Head of caudate nucleus (tissue), 42 donors: Measurements from ENCODE around the gene OR4C45.
"Not testable (repeated sequence)": the region's sequence is repeated elsewhere in the genome, so short reads cannot be mapped to it uniquely, and the experiment has no call there.

Experiments used
- DNase-seq, 42 donors: peaks; one replicate each; pipeline versions ENCODE4 v3.0.0 to v3.0.0-alpha.2; 2020 to 2021; ENCODE audit warnings: mixed read lengths in 7 of 42
- intact Hi-C: fragments of 100-400 bp; cut with DNase I; formaldehyde crosslinking; loops from one replicate; pipeline ENCODE4 v1.15.0; 2022

OR4C45 gene

GRCh38 chr11:50032574-50032973, at the start of gene OR4C45:
TSS of gene OR4C45 (plus strand) at chr11:50032874.
- intact Hi-C loops: no loop called here
- DNase-seq: no peak

- intact Hi-C loops: no loop called here
- peak in 39 of 42 donors; percentile 6 to 88 (median 59) for DNase-seq
These were observed 37.1 kb upstream of the OR4C45 start for GRCh38 chr11:49995565-49995964.

GRCh38 chr11:50030193-50030592, 2.5 kb upstream of the OR4C45 start:
- intact Hi-C loops: no loop called here
- no peak for DNase-seq

- intact Hi-C loops, DNase-seq: not testable (repeated sequence)
These were observed 3.6 kb downstream of the OR4C45 start for GRCh38 chr11:50036239-50036638.

GRCh38 chr11:50037251-50037650, 4.6 kb downstream of the OR4C45 start:
- intact Hi-C loops: no loop called here
- DNase-seq: no peak

- intact Hi-C loops: no loop called here
- DNase-seq: no peak
These were observed 12.0 kb downstream of the OR4C45 start for GRCh38 chr11:50044647-50045046.

- intact Hi-C loops, DNase-seq: not testable (repeated sequence)
These were observed 30.4 kb downstream of the OR4C45 start for GRCh38 chr11:50063056-50063455.

GRCh38 chr11:50070389-50070788, 37.7 kb downstream of the OR4C45 start:
- intact Hi-C loops: no loop called here
- DNase-seq: no peak

GRCh38 chr11:50071584-50072225, 39.0 kb downstream of the OR4C45 start:
- no peak for DNase-seq
- intact Hi-C loops: no loop called here

GRCh38 chr11:50072226-50073112, 39.8 kb downstream of the OR4C45 start:
- DNase-seq: no peak
- intact Hi-C loops: no loop called here

GRCh38 chr11:50073113-50074105, 40.7 kb downstream of the OR4C45 start:
- no peak for DNase-seq
- intact Hi-C loops: no loop called here

GRCh38 chr11:50074161-50074560, 41.5 kb downstream of the OR4C45 start:
- intact Hi-C loops: no loop called here
- DNase-seq: no peak

GRCh38 chr11:50075856-50076255, 43.2 kb downstream of the OR4C45 start:
- DNase-seq: no peak
- intact Hi-C loops: no loop called here

GRCh38 chr11:50077526-50077925, 44.9 kb downstream of the OR4C45 start:
- DNase-seq: no peak
- intact Hi-C loops: no loop called here

- DNase-seq: no peak
- intact Hi-C loops: no loop called here
These were observed 45.3 kb downstream of the OR4C45 start for GRCh38 chr11:50078001-50078400.

GRCh38 chr11:50078946-50079345, 46.3 kb downstream of the OR4C45 start:
- intact Hi-C loops: not testable (repeated sequence)

GRCh38 chr11:50080256-50080655, 47.6 kb downstream of the OR4C45 start:
- intact Hi-C loops: no loop called here
- no peak for DNase-seq

More at GRCh38 chr11:50078946-50079345, 46.3 kb downstream of the OR4C45 start:
- DNase-seq: not testable (repeated sequence)
